ENCODE measurements around the gene LRP1. TPM values are rescaled to one million over a fixed set of nuclear protein-coding genes. Genes with fewer than 3 reads are reported as not detected.

Gene LRP1
- 954 TPM for total RNA-seq
- long read RNA-seq, transcript LRP1-204 (7 exons, 1,693 nt), result major isoform, 6 of 461 reads
- long read RNA-seq, partial matches to known transcripts, result 430 of 461 reads
- long read RNA-seq, other reads (novel, unspliced or antisense), result 22 of 461 reads

DNA sequence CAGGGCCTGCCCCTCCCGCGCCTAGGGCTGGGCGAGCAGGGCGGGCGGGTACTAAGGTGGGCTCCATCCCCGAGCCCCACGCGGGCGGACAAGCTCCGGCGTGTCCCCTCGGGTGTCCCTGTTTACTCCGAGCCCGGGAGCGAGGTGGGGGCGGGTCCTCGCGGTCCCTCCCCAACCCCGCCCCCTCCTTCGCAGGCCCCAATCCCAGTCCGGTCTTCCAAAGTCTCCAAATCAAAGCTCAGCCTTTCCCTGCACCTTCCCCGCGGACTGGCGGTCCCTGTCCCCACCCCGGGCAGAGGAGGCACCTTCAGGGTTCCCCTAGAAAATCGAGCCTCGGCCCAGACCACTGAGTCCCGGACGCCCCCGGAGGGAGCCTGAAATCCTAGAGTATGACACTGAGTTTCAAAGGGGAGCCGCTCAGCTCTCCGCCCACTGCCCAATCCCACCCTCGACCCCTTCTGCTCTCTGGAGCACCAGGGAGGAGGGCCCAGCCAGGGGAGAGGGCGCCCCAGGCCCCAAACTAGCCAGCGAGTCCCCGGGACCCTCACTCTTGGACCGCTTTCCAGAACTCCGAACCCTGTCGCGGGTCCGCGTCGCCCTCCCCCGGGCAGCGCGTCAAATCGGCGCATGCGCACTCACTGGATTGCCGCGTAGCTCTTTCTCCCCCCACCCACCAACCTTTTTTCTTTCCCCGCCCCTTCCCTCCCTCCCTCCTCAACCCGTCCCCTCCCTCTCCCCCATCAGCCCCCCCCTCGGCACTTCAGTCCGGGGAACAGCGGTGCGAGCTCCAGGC lies at the start of gene LRP1:
Gene LRP1, plus strand, starts transcription at position 758 of the 793 bp plus-strand sequence. CDS start 482 bp downstream, outside the sequence.
- peak; percentile 95 for DNase-seq (ENCODE audit: low spot score)

DNA sequence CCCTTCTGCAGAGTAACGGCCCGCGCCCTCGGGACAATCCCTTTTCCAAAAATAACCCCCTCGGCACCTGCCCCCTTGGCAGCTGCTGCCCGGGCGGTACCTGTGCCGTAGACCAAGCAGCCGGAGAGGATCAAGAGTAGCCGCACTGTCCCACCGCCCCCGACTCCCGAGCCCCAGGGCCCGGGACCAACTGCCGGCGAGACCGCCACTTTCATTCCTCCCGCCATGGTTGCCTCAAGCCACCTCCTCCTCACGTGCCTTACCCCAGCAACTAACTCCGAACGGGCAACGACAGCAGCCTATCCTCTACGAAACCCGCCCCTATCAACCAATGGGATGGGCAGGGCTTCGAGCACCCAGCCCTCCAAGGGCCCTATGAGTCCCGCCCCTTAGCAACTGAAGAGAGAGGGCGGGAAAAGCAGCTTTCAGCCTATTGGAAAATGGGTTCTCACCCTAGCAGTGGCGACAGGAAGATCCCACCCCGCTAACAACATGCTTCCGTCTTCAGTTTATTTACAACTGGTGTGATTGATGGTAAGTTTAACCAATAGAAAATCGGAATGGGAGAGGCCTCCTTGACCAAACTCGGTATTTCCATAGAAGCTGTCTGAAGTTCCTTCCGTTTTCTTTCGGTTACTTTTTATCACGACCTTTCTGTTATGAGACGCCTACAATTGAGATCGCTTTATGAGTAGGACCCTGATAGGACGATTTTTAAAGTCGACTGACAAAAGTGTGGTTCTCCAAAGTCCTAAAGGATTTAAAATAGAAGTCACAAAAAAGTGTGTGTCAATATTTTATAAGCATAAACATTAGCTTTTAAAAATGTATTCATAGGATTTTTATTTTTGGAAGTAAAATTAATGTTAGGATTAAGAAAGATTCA lies 49.5 kb upstream of the LRP1 start, which contains the start of gene NEMP1:
Gene NEMP1, minus strand, starts transcription at position 273 of the 886 bp plus-strand sequence. Its CDS starts 46 bp downstream, at position 227.
- no peak for DNase-seq (ENCODE audit: low spot score)

DNA sequence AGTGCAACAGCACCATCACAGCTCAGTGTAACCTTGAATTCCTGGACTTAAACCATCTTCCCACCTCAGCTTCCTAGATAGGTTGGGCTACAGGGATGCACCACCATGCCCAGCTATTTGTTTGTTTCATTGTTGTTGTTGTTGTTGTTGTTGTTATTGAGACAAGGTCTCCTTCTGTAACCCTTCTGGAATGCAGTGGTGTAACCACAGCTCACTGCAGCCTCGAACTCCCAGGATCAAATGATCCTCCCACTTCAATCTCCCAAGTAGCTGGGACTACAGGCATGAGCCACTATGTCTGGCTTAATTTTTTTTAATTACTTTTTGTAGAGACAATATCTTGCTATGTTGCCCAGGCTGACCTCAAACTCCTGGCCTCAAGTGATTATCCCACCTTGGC lies 48.5 kb upstream of the LRP1 start:
- DNase-seq (ENCODE audit: low spot score), result no peak

DNA sequence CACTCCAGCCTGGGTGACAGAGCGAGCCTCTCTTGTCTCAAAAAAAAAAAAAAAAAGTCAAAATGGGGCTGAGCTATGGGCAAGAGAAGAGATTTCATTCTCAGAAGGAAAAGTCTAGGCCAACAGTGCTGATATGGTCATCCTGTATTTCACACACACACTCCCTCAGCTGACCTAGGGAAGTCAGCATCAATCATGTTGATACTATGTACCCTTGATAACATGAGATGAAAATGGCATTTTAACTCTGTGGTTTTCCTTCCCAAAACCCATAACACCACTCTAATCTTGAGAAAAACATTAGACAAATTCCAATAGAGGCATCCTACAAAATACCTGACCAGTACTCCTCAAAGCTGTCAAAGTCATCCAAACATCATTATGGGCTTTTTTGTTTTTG lies 47.4 kb upstream of the LRP1 start:
- no peak for DNase-seq (ENCODE audit: low spot score)

DNA sequence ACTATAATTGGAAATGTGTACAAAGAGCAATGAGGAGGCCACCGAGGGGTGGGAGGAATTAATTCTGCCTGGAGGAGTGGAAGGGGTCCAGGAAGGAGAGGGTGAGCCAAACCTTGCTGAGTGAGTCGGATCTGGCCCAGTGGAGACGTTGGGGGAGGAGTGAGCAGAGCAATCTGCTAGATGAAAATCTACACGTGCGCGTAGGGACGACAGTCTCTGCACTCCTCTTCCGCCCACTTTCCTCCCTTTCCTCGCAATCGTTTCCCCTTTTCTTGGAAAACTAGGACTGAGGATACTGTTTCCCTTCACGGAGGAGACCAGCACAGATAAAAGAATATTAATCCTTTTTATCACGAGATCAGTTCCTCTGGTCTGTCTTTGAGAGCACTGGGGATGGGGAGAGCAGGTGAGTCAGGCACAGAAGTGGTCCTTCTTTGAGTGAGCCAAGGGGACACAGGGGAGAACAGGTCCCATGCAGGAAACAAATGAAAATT lies 42.2 kb upstream of the LRP1 start:
- DNase-seq (ENCODE audit: low spot score), result no peak

DNA sequence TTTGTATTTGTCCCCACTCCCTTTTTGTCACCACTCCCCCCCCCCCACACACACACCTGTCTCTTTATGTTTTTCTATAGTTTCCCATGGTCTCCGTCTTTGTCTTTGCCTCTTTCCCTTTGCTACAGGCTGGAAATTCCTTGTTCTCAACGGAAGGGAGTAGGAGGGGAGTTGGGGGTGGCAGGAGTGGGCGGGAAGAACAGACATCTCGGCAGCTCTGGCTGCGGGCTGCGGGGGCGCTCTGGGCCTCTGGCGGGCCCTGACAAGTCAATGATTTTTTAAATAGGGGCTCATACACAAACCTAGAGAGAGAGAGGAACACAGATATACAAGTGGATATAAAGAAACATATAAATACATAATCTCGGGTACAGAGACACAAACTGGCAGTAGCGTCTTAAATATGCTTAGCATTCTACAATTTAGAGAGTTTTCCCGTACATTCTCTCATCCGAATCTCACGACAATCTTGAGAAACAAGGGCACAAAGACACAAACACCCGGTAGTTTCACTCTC lies 41.7 kb upstream of the LRP1 start:
- DNase-seq (ENCODE audit: low spot score), result no peak

DNA sequence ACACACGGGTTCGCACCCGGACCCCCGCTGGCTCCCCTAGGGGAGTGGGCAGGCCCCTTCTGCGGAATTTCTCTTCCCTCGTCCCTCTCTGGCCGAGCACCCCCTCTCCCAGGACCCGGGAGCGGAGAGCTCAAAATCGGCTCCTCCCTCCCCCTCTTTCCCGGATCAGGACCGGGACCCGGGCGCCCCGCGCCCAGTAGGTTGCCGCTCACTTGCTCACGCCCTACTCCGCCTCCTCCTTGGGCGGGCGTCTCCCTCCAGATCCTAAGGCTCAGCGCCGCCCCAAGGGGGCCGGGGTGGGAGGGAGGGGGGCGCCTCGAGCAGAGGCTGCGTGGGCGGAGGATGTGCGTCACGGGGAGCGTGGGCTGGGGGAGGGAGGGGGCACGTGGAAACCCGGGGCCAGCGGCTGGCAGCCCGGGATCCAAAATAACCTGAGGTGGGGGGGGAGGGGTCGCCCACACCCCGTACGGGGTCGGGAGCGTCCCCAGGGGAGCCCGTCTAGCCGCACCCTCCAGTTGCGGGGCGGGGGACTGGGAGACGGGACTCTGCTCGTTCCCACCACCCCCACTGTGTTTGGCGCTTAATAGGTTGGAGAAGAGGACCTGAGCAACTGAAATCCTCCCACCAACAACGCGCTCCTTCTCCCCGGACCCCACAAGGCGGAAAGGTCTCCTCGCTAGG lies 41.1 kb upstream of the LRP1 start:
- peak; percentile 96 for DNase-seq (ENCODE audit: low spot score)

DNA sequence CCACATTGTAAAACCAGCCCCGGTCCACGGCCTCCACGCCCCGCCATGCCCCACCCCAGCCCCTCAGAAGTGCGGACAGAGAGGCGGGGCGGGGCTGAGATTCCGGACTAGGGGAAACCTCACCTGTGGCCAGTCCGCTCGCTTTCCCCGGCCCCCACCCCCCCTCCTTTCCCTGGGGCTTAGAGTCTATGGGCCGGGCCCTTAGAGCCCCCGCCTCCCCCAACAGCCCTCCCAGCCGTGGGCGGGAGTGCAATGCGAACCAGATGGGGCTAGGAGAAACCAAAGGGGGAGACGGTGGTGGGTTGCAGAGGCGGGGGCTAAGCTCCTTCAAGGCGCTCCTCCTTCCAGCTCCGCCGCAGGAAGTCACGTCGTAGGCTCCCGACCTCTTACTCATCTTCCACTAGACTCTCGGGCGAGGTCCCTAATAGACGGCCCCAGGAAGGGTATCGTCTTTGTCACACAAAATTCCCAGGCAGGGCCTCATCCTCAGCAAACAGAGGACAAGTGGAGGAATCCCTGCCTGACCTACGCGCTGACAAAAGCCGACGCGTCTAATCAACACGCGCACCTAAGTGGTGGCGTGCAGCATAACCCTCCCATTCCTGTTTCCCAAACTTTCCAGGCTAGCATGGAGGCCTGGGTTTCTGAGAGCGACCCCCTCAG lies 40.5 kb upstream of the LRP1 start:
- no peak for DNase-seq (ENCODE audit: low spot score)

DNA sequence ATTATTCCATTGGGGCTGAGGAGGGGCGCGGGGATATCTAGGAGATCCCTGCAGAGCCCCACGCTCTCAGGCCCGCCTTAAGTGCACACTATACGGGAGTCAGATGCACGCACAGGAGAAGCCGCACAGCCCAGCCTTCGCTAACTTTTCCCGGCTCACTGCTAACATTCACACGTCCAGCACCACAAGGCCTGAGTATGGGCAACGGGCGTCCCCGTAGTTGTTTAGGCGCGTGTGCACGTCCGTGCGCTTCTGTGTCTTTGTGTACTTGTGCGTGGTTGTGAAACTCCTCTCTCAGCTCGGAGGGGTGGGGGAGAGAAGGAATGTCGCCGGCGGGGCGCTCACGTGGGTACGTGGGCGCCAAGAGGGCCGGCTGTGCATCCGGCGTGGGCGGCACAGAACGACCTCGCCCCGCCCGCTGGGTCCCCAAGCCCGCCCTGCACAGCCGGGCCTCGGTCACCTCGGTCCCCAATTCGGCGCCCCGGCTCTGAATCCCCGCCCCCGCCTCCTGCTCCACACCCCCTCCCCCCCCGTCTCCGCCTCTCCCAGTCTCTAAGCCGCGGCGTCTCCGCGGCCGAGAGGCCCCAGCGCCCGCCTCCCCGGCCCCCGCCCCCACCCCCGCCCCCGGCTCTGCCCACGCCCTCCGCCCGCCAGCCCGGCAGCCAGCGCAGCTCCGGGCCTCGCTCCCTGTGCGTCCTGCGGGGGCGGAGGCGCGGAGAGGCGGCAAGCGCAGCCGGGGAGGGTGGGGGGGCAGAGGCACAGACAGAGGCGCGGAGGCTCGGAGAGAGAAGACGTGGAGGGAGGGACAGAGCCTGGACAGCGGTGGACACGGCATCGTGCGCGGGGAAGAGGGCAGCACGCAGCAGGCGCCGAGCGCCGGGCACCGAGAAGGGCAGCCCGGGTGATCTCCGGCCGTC lies 39.7 kb upstream of the LRP1 start, which contains the start of gene NAB2:
Gene NAB2, plus strand, starts transcription at position 761 of the 917 bp plus-strand sequence. CDS start 158 bp downstream, outside the sequence.
- peak; percentile 99 for DNase-seq (ENCODE audit: low spot score)

DNA sequence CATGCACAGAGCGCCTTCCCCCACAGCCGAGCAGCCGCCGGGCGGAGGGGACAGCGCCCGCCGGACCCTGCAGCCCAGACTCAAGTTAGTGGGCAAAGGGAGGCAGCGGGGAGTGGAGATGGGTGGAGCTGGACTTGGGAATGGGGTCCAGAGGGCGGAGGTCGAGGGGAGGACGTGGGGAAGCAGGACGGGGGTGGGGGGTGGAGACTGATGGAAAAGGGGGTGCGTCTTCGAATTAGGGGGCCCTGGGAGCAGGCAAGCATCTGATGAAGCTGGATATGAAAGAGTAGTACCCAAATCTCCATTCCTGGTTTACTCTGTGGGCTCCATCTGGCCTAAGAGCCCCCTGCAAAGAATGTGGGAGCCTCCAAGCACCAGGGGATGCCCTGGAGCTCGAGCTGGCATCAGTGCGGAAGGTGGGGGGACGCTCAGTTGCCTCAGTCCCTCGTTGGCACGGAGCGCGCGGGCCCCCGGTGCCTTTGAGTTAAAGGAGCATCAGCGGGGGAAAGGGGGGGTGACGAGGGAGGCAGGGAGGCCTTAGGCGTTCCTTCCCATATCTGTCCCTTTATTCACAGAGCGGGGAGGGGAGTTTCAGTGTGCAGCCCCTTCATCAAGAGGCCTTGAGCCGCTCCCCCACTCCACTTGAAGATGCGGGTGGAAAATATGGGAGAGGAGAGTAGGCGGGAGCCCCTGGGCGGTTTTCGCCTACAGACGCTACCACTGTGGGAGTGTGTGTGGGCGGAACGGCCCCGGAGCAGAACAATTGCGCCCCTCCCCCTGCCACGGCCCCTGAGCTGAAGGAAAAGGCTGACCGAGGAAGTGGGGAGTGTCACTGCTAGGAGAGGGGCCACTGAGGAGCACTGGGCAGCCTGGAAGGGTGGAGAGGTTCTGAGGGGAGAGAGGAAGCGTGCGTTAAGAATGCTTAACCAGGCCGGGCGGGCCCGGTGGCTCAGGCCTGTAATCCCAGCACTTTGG lies 38.7 kb upstream of the LRP1 start:
- no peak for DNase-seq (ENCODE audit: low spot score)

DNA sequence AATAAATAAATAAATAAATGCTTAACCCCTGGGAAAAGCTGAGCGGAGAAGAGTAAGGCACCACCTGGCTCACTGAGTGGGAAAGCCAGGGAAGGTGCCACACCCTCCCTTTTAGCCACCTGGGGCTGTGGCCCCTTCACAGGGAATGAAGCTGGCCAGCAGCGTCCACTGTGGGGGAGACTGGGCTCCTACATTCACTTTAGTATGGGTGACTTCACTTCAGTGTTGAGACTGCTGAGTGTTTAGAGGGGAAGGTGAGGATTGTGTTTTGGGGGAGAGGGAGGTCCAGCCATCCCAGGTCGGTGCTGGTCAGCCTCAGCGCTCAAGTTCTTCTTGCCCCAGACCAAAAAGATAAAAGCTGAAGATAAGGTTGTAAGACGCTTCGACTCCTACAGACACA lies 37.8 kb upstream of the LRP1 start:
- no peak for DNase-seq (ENCODE audit: low spot score)

DNA sequence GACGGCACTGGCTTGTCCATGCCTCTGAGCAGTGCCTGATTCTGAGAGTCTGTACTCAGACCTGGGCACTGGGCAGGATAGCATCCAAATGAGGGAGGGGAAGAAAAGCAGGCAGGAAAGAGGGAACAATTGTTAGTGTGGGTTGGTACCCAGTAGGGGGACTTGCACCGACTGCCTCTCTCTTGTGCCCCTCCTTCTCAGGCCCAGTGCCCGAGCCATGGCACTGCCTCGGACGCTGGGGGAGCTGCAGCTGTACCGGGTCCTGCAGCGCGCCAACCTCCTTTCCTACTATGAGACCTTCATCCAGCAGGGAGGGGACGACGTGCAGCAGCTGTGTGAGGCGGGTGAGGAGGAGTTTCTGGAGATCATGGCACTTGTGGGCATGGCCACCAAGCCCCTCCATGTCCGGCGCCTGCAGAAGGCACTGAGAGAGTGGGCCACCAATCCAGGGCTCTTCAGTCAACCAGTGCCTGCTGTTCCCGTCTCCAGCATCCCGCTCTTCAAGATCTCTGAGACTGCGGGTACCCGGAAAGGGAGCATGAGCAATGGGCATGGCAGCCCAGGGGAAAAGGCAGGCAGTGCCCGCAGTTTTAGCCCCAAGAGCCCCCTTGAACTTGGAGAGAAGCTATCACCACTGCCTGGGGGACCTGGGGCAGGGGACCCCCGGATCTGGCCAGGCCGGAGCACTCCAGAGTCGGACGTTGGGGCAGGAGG lies 37.2 kb upstream of the LRP1 start:
- no peak for DNase-seq (ENCODE audit: low spot score)

DNA sequence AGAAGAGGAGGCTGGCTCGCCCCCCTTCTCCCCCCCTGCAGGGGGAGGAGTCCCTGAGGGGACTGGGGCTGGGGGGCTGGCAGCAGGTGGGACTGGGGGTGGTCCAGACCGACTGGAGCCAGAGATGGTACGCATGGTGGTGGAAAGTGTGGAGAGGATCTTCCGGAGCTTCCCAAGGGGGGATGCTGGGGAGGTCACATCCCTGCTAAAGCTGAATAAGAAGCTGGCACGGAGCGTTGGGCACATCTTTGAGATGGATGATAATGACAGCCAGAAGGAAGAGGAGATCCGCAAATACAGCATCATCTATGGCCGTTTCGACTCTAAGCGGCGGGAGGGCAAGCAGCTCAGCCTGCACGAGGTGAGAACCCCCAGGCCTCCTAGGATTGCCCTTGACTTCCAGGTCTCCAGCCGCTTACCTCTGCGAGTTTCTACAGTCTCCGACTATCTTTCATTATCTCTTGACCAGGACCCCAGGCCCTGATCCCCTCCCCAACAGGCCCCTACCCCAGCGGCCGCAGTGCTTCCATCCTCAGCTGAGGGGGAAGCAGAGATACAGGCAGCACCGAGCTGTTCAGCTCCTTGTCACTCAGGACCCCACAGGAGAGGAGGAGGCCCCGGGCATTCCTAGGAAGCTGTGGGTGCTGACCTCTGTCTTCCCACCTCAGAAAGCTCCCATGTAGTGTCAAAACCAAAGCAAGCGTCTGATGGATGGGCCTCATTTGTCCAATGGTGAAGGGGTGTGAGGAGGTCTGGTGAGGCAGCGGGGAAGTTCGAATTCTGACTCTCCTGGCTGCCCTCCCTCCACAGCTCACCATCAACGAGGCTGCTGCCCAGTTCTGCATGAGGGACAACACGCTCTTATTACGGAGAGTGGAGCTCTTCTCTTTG lies 36.4 kb upstream of the LRP1 start:
- no peak for DNase-seq (ENCODE audit: low spot score)

DNA sequence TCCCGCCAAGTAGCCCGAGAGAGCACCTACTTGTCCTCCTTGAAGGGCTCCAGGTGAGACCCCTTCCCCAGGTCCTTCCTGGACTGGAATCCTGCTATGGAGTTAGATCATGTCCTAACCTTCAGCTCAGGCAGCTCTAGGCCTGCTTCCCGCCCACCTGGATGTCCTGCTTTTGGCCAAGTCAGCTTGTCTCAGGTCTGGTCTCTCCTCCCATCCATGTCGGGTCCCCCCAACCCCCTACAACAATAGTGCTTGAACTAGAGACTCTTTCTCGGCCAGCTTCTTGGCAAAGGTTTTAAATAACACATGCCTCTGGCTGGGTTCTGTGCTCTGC lies 35.8 kb upstream of the LRP1 start:
- no peak for DNase-seq (ENCODE audit: low spot score)

DNA sequence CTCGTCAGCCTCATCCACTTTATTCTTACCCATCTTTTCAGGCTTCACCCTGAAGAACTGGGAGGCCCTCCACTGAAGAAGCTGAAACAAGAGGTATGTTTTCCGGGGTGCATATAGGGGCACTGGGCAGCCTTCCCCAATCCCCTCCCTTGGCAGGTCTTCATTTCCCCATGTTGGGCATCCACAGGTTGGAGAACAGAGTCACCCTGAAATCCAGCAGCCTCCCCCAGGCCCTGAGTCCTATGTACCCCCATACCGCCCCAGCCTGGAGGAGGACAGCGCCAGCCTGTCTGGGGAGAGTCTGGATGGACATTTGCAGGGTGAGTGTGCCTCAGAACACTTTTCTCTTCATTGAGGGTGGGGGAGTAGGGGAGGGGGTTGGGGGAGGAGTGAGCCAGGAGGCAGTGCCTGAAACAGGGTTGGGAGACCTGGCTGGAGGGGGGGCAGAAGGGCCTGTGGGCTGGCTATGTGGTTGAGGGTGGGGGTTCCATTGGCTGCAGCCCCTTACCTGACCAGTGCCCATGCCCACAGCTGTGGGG lies 35.3 kb upstream of the LRP1 start:
- DNase-seq (ENCODE audit: low spot score), result no peak
